ENCODE results near the gene LIPT2.

Gene LIPT2

DNA sequence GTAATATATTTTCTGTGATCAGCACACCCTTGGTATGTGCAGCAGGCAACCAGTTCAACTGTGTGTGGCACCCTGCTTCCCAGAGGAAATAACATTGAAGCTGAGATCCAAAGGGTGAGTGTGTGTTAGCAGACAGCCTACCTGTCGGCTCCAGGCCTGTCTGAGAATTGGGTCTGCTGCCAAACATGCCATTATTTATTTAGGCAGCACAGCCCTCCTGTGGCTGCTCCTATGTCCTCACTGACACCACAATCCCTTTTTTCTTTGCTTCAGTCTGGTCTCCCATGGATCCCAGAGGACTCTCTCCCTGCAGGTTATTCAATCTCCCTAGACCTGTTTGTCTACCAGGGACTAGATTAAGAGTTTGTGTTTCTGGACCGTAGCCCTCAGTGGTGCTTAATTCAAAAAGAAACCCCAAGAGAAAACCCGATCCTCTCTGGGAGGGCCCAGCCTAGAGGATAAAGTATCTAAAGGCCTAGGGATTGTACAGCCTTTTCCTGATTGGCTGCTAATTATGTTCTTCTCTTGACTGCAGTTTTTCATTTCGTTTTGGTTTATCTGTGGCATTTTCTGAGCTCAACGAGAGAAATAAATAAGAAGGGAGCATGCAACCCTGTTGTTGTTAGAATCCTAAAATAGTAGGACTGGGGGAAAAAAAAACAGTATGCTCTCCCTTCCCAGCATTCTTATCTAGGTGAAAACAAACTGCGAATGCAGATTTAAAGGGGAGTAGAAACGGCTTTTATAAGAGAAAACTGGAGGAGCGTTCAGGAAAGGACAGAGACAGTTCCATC is 50.3 kb downstream of the LIPT2 start (continued):
- TF ChIP-seq, protein P1, sequence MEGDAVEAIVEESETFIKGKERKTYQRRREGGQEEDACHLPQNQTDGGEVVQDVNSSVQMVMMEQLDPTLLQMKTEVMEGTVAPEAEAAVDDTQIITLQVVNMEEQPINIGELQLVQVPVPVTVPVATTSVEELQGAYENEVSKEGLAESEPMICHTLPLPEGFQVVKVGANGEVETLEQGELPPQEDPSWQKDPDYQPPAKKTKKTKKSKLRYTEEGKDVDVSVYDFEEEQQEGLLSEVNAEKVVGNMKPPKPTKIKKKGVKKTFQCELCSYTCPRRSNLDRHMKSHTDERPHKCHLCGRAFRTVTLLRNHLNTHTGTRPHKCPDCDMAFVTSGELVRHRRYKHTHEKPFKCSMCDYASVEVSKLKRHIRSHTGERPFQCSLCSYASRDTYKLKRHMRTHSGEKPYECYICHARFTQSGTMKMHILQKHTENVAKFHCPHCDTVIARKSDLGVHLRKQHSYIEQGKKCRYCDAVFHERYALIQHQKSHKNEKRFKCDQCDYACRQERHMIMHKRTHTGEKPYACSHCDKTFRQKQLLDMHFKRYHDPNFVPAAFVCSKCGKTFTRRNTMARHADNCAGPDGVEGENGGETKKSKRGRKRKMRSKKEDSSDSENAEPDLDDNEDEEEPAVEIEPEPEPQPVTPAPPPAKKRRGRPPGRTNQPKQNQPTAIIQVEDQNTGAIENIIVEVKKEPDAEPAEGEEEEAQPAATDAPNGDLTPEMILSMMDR (tag by site-specific recombination; IDR thresholded peaks at IDR 0.05): peak; percentile 62
- TF ChIP-seq ZNF791 (tag by site-specific recombination; IDR thresholded peaks at IDR 0.05) (no peak), BCL11B (tag by site-specific recombination; IDR thresholded peaks at IDR 0.05; ENCODE audit: low read depth) (no peak), ZNF416 (tag by site-specific recombination; IDR thresholded peaks at IDR 0.05) (no peak), REPIN1 (tag by site-specific recombination; IDR thresholded peaks at IDR 0.05; ENCODE audit: low read depth) (no peak), ZNF76 (tag by site-specific recombination; IDR thresholded peaks at IDR 0.05; ENCODE audit: borderline replicate concordance, low read depth) (no peak), ZNF529 (tag by site-specific recombination; IDR thresholded peaks at IDR 0.05; ENCODE audit: insufficient replicate concordance) (no peak), SALL2 (tag by site-specific recombination; IDR thresholded peaks at IDR 0.05; ENCODE audit: borderline replicate concordance) (no peak), ZIC2 (tag by site-specific recombination; IDR thresholded peaks at IDR 0.05) (peak; percentile 67), ZNF16 (tag by site-specific recombination; IDR thresholded peaks at IDR 0.05; ENCODE audit: low read depth) (no peak), ZNF624 (tag by site-specific recombination; IDR thresholded peaks at IDR 0.05) (no peak), ZNF335 (tag by site-specific recombination; conservative IDR thresholded peaks at IDR 0.05) (no peak; the same call in 1 of the 2 replicates), GLI4 (tag by site-specific recombination; IDR thresholded peaks at IDR 0.05) (no peak), ZNF426 (tag by site-specific recombination; IDR thresholded peaks at IDR 0.05) (no peak), ZBTB48 (tag by site-specific recombination; IDR thresholded peaks at IDR 0.05) (0 out of 2 replicates have a peak, but pooled peaks have one; percentile 31), SCRT1 (tag by site-specific recombination; IDR thresholded peaks at IDR 0.05; ENCODE audit: borderline replicate concordance) (peak; percentile 57; the same call in 1 of the 2 replicates), ZNF211 (tag by site-specific recombination; IDR thresholded peaks at IDR 0.05; ENCODE audit: low read depth) (no peak), SP2 (tag by site-specific recombination; IDR thresholded peaks at IDR 0.05) (no peak), ZBTB1 (tag by site-specific recombination; IDR thresholded peaks at IDR 0.05) (no peak), GLIS1 (tag by site-specific recombination; IDR thresholded peaks at IDR 0.05) (peak; percentile 86)
- TF ChIP-seq, protein P2, sequence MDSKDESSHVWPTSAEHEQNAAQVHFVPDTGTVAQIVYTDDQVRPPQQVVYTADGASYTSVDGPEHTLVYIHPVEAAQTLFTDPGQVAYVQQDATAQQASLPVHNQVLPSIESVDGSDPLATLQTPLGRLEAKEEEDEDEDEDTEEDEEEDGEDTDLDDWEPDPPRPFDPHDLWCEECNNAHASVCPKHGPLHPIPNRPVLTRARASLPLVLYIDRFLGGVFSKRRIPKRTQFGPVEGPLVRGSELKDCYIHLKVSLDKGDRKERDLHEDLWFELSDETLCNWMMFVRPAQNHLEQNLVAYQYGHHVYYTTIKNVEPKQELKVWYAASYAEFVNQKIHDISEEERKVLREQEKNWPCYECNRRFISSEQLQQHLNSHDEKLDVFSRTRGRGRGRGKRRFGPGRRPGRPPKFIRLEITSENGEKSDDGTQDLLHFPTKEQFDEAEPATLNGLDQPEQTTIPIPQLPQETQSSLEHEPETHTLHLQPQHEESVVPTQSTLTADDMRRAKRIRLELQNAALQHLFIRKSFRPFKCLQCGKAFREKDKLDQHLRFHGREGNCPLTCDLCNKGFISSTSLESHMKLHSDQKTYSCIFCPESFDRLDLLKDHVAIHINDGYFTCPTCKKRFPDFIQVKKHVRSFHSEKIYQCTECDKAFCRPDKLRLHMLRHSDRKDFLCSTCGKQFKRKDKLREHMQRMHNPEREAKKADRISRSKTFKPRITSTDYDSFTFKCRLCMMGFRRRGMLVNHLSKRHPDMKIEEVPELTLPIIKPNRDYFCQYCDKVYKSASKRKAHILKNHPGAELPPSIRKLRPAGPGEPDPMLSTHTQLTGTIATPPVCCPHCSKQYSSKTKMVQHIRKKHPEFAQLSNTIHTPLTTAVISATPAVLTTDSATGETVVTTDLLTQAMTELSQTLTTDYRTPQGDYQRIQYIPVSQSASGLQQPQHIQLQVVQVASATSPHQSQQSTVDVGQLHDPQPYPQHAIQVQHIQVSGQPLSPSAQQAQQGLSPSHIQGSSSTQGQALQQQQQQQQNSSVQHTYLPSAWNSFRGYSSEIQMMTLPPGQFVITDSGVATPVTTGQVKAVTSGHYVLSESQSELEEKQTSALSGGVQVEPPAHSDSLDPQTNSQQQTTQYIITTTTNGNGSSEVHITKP (tag by site-specific recombination; IDR thresholded peaks at IDR 0.05): no peak; the same call in 1 of the 2 replicates
- TF ChIP-seq, protein P3, sequence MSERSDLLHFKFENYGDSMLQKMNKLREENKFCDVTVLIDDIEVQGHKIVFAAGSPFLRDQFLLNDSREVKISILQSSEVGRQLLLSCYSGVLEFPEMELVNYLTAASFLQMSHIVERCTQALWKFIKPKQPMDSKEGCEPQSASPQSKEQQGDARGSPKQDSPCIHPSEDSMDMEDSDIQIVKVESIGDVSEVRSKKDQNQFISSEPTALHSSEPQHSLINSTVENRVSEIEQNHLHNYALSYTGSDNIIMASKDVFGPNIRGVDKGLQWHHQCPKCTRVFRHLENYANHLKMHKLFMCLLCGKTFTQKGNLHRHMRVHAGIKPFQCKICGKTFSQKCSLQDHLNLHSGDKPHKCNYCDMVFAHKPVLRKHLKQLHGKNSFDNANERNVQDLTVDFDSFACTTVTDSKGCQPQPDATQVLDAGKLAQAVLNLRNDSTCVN (tag by site-specific recombination; optimal IDR thresholded peaks at IDR 0.05): no peak
- TF ChIP-seq, protein P4, sequence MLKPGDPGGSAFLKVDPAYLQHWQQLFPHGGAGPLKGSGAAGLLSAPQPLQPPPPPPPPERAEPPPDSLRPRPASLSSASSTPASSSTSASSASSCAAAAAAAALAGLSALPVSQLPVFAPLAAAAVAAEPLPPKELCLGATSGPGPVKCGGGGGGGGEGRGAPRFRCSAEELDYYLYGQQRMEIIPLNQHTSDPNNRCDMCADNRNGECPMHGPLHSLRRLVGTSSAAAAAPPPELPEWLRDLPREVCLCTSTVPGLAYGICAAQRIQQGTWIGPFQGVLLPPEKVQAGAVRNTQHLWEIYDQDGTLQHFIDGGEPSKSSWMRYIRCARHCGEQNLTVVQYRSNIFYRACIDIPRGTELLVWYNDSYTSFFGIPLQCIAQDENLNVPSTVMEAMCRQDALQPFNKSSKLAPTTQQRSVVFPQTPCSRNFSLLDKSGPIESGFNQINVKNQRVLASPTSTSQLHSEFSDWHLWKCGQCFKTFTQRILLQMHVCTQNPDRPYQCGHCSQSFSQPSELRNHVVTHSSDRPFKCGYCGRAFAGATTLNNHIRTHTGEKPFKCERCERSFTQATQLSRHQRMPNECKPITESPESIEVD (tag by site-specific recombination; IDR thresholded peaks at IDR 0.05): no peak
- TF ChIP-seq, protein P5, sequence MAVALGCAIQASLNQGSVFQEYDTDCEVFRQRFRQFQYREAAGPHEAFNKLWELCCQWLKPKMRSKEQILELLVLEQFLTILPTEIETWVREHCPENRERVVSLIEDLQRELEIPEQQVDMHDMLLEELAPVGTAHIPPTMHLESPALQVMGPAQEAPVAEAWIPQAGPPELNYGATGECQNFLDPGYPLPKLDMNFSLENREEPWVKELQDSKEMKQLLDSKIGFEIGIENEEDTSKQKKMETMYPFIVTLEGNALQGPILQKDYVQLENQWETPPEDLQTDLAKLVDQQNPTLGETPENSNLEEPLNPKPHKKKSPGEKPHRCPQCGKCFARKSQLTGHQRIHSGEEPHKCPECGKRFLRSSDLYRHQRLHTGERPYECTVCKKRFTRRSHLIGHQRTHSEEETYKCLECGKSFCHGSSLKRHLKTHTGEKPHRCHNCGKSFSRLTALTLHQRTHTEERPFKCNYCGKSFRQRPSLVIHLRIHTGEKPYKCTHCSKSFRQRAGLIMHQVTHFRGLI (tag by site-specific recombination; IDR thresholded peaks at IDR 0.05): no peak
- TF ChIP-seq, protein P6, sequence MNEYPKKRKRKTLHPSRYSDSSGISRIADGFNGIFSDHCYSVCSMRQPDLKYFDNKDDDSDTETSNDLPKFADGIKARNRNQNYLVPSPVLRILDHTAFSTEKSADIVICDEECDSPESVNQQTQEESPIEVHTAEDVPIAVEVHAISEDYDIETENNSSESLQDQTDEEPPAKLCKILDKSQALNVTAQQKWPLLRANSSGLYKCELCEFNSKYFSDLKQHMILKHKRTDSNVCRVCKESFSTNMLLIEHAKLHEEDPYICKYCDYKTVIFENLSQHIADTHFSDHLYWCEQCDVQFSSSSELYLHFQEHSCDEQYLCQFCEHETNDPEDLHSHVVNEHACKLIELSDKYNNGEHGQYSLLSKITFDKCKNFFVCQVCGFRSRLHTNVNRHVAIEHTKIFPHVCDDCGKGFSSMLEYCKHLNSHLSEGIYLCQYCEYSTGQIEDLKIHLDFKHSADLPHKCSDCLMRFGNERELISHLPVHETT (tag by site-specific recombination; IDR thresholded peaks at IDR 0.05): no peak
- TF ChIP-seq, protein P7, sequence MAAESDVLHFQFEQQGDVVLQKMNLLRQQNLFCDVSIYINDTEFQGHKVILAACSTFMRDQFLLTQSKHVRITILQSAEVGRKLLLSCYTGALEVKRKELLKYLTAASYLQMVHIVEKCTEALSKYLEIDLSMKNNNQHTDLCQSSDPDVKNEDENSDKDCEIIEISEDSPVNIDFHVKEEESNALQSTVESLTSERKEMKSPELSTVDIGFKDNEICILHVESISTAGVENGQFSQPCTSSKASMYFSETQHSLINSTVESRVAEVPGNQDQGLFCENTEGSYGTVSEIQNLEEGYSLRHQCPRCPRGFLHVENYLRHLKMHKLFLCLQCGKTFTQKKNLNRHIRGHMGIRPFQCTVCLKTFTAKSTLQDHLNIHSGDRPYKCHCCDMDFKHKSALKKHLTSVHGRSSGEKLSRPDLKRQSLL (tag by site-specific recombination; IDR thresholded peaks at IDR 0.05): no peak

Measured in HEK293 (cell line).